Fibroblast of pulmonary artery (primary cell): ENCODE measurements around the gene IZUMO4.

Experiments
- DNase-seq: peaks from one replicate; pipeline ENCODE4 v3.0.0-alpha.2; 2010; ENCODE audit warnings: low read depth
- H3K4me3 ChIP-seq: replicated peaks from 2 replicates; pipeline ENCODE4 v1.5.1; 2011; ENCODE audit warnings: low read depth, mild to moderate bottlenecking, control low read depth, low read length, moderate library complexity
- CTCF ChIP-seq: IDR thresholded peaks from 2 replicates; pipeline ENCODE4 v1.5.1; 2011; ENCODE audit warnings: mild to moderate bottlenecking, control low read depth, low read length, inconsistent platforms; ENCODE audit errors: missing control alignments

Gene IZUMO4

GRCh38 chr19:2136796-2137195, 40.1 kb downstream of the IZUMO4 start:
- TF ChIP-seq CTCF: no peak
- no peak for DNase-seq
- H3K4me3 ChIP-seq: no peak overlapping the region

- TF ChIP-seq CTCF: no peak
Observed at GRCh38 chr19:2138061-2138728, 41.5 kb downstream of the IZUMO4 start.

GRCh38 chr19:2139385-2140137, 42.8 kb downstream of the IZUMO4 start:
- no peak overlapping the region for H3K4me3 ChIP-seq
- TF ChIP-seq CTCF: no peak
- DNase-seq: no peak

More at GRCh38 chr19:2138061-2138728, 41.5 kb downstream of the IZUMO4 start:
- no peak for DNase-seq
- no peak overlapping the region for H3K4me3 ChIP-seq

- H3K4me3 ChIP-seq: no peak overlapping the region
- TF ChIP-seq CTCF: no peak
- DNase-seq: no peak
Observed at GRCh38 chr19:2140138-2140569, 43.4 kb downstream of the IZUMO4 start.

GRCh38 chr19:2142173-2142829, 45.6 kb downstream of the IZUMO4 start:
- DNase-seq: no peak
- no peak overlapping the region for H3K4me3 ChIP-seq
- no peak for TF ChIP-seq CTCF

GRCh38 chr19:2144190-2144589, 47.5 kb downstream of the IZUMO4 start:
- DNase-seq: no peak
- H3K4me3 ChIP-seq: no peak overlapping the region

More at GRCh38 chr19:2144190-2144589, 47.5 kb downstream of the IZUMO4 start:
- TF ChIP-seq CTCF: no peak
